B cell (primary cell): ENCODE data around the gene CRTC2. TPM values are rescaled to one million over a fixed set of nuclear protein-coding genes. Genes with fewer than 3 reads are reported as not detected.

Source experiments
- ATAC-seq: fragments of 200-7000 bp; cut with Tn5 transposase; one replicate; pipeline ENCODE4 v1.10.0; 2021; ENCODE audit warnings: low read depth, mild to moderate bottlenecking, moderate number of reproducible peaks, moderate library complexity
- CTCF ChIA-PET: fragments of 350-600 bp; sonication (Branson Sonifier 250); formaldehyde crosslinking; loops from one replicate; lab custom pipeline; 2021; ENCODE audit warnings: antibody characterized with exemption, inconsistent platforms; lab: Charles Lee
- POLR2A ChIA-PET: fragments of 350-600 bp; sonication (Branson Sonifier 250); formaldehyde crosslinking; loops from one replicate; lab custom pipeline; 2021; ENCODE audit warnings: antibody characterized with exemption; lab: Charles Lee
- DNase-seq: peaks from one replicate; pipeline ENCODE4 v3.0.0; 2013
- H2AFZ ChIP-seq: 2 replicates; pipeline ENCODE4 v1.6.1; 2012; ENCODE audit warnings: mild to moderate bottlenecking, low read depth, low read length; ENCODE audit not compliant: insufficient read depth, poor library complexity, severe bottlenecking
- H3K27ac ChIP-seq, 2 donors: 1 replicate in 1 of 2; 2 replicates in 1 of 2; pipeline ENCODE4 v1.5.1; 2012 to 2013; ENCODE audit warnings: low read length in 2 of 2, mild to moderate bottlenecking in 2 of 2, moderate library complexity in 1 of 2
- H3K27me3 ChIP-seq, 4 experiments: fragments of 200-600 bp in 1 of 4; sonication (generic) in 1 of 4; replicated peaks in 1 of 4; 1 replicate in 2 of 4; 2 replicates in 2 of 4; pipeline versions ENCODE4 v1.6.1 to v1.7.0; 2013 to 2016; ENCODE audit warnings: low read length in 3 of 4, mild to moderate bottlenecking in 2 of 4, mixed read lengths in 1 of 4, moderate library complexity in 1 of 4; ENCODE audit not compliant: insufficient read depth in 4 of 4, control insufficient read depth in 3 of 4; ENCODE audit errors: control extremely low read depth in 1 of 4
- H3K36me3 ChIP-seq, 2 experiments: replicated peaks in 1 of 2; 1 replicate in 1 of 2; 2 replicates in 1 of 2; pipeline versions ENCODE4 v1.6.1 to v1.7.1; 2013; ENCODE audit warnings: low read length in 1 of 2; ENCODE audit not compliant: insufficient read depth in 2 of 2, control insufficient read depth in 1 of 2; ENCODE audit errors: control extremely low read depth in 1 of 2, extremely low read depth in 1 of 2
- H3K4me1 ChIP-seq, 2 donors: fragments of 200-600 bp in 1 of 2; sonication (generic) in 1 of 2; 1 replicate in 1 of 2; 2 replicates in 1 of 2; pipeline versions ENCODE4 v1.5.1 to v1.6.1; 2013 to 2017; ENCODE audit warnings: low read length in 2 of 2; ENCODE audit not compliant: control insufficient read depth in 2 of 2, insufficient read depth in 2 of 2
- H3K4me2 ChIP-seq: replicated peaks from 2 replicates; pipeline ENCODE3; 2012; ENCODE audit warnings: mild to moderate bottlenecking, low read depth, low read length; ENCODE audit not compliant: poor library complexity, severe bottlenecking
- H3K4me3 ChIP-seq, 5 experiments: fragments of 200-600 bp in 1 of 5; sonication (generic) in 1 of 5; 1 replicate in 3 of 5; 2 replicates in 2 of 5; pipeline versions ENCODE4 v1.5.1 to v1.7.0; 2011 to 2016; ENCODE audit warnings: low read length in 4 of 5, mild to moderate bottlenecking in 4 of 5, low read depth in 2 of 5, control low read depth in 1 of 5, moderate library complexity in 1 of 5; ENCODE audit not compliant: insufficient read depth in 1 of 5; ENCODE audit errors: control extremely low read depth in 1 of 5, extremely low read depth in 1 of 5
- H3K79me2 ChIP-seq: fragments of 200-600 bp; sonication (generic); one replicate; pipeline ENCODE4 v1.6.0; 2016; ENCODE audit warnings: low read length; ENCODE audit not compliant: control insufficient read depth, insufficient read depth
- H3K9ac ChIP-seq: fragments of 200-600 bp; sonication (generic); 2 replicates; pipeline ENCODE4 v1.6.1; 2017; ENCODE audit warnings: mild to moderate bottlenecking, low read length, moderate library complexity
- H3K9me3 ChIP-seq, 3 donors: one replicate each; pipeline versions ENCODE4 v1.6.1 to v1.7.1; 2013; ENCODE audit warnings: low read length in 2 of 3; ENCODE audit not compliant: control insufficient read depth in 2 of 3, insufficient read depth in 1 of 3; ENCODE audit errors: control extremely low read depth in 1 of 3
- H4K20me1 ChIP-seq: 2 replicates; pipeline ENCODE4 v1.6.0; 2012; ENCODE audit warnings: mild to moderate bottlenecking, low read length; ENCODE audit not compliant: insufficient read depth, control insufficient read depth, poor library complexity, severe bottlenecking
- H3K27ac Mint-ChIP-seq: one replicate; pipeline ENCODE4 v1.8.0; 2021; ENCODE audit warnings: mixed read lengths
- H3K27me3 Mint-ChIP-seq: one replicate; pipeline ENCODE4 v1.8.0; 2021; ENCODE audit warnings: mixed read lengths
- H3K4me1 Mint-ChIP-seq: one replicate; pipeline ENCODE4 v1.8.0; 2021; ENCODE audit warnings: mixed read lengths
- H3K4me3 Mint-ChIP-seq: one replicate; pipeline ENCODE4 v1.8.0; 2021; ENCODE audit warnings: mixed read lengths
- H3K9me3 Mint-ChIP-seq: one replicate; pipeline ENCODE4 v1.8.0; 2022; ENCODE audit warnings: mixed read lengths; ENCODE audit not compliant: insufficient read depth
- EZH2 ChIP-seq: IDR thresholded peaks from 2 replicates; pipeline ENCODE4 v1.6.1; 2012; ENCODE audit warnings: borderline replicate concordance, low read depth, mild to moderate bottlenecking, moderate library complexity, low read length; ENCODE audit not compliant: insufficient read depth, poor library complexity, severe bottlenecking
- WGBS: methylation state at CpG from one replicate; pipeline ENCODE4 v1.1.5; 2013; ENCODE audit warnings: missing lambda C conversion rate; ENCODE audit not compliant: insufficient coverage; 5-methylcytosine and 5-hydroxymethylcytosine counted together
- intact Hi-C: fragments of 100-400 bp; cut with micrococcal nuclease; formaldehyde crosslinking; loops from one replicate; pipeline ENCODE4 v1.10.0; 2022
- polyA plus RNA-seq: library from polyadenylated mRNA; depleted of rRNA; stranded (reverse); fragments of >200 nt; gene quantifications from 2 replicates; pipeline ENCODE4 v1.2.3, GENCODE V29; 2012
- total RNA-seq, 2 donors: library from RNA; stranded (reverse); fragments of 120-200 nt in 1 of 2; gene quantifications; 1 replicate in 1 of 2; 2 replicates in 1 of 2; pipeline versions ENCODE4 v1.2.3 to v1.2.4, GENCODE V29; 2013 to 2022
- TF ChIP-seq, protein P1 (sequence below): fragments of 200-600 bp; IDR thresholded peaks from one replicate; pipeline ENCODE4 v1.8.0; 2022; ENCODE audit warnings: antibody characterized with exemption, mild to moderate bottlenecking

CRTC2 gene
- total and polyA plus RNA-seq, 2 donors (not counting 1 experiment from before 2014, with no cell fraction given): 94.6 to 157 TPM

GRCh38 chr1:153908071-153908470, 50.3 kb downstream of the CRTC2 start:
- intact Hi-C loops: no loop called here

DNA sequence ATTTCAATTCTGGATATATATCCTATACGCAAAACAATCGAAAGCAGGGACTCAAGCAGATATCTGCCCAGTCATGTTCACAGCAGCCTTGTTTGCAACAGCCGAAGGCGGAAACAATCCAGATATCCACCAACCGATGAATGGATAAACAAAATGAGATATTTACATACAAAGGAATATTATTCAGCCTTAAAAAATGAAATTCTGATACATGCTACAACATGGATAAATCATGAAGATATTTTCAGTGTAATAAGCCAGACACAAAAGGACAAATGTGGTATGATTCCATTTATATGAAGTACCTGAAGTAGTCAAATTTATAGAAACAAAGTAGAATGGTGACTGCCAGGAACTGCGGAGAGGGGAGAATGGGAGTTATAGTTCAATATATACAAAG, 51.3 kb downstream of the CRTC2 start:
- no peak overlapping the region for H3K4me2 ChIP-seq
- Mint-ChIP-seq H3K27me3 (no peaks in the 10 kb centered on the region), H3K9me3 (no peaks in the 10 kb centered on the region), H3K4me3 (no peak overlapping the region), H3K27ac (no peak overlapping the region), H3K4me1 (peaks cover 16% of the 10 kb centered on the region)
- no peak for ATAC-seq
- H2AFZ ChIP-seq: no peak overlapping the region
- no peak overlapping the region for H3K27ac ChIP-seq
- POLR2A ChIA-PET: no interaction called here
- peaks cover 0 to 4% (median 0%) of the 10 kb centered on the region in 3 donors for H3K9me3 ChIP-seq
- CTCF ChIA-PET: no interaction called here
- intact Hi-C loops: no loop called here
- H3K4me1 ChIP-seq: peaks cover 0 to 11% of the 10 kb centered on the region in 2 donors
- no CpG with 5 or more reads among the region's 6 CpGs for whole genome bisulfite sequencing
- H3K36me3 ChIP-seq: peaks cover 2 to 8% of the 10 kb centered on the region in 2 experiments
- peaks cover 100% of the 10 kb centered on the region for H3K79me2 ChIP-seq
- H3K27me3 ChIP-seq: no peaks in the 10 kb centered on the region
- peaks cover 90% of the 10 kb centered on the region for H4K20me1 ChIP-seq
- DNase-seq: no peak
- no peak overlapping the region for H3K4me3 ChIP-seq
- no peak overlapping the region for H3K9ac ChIP-seq
- TF ChIP-seq, protein P1, sequence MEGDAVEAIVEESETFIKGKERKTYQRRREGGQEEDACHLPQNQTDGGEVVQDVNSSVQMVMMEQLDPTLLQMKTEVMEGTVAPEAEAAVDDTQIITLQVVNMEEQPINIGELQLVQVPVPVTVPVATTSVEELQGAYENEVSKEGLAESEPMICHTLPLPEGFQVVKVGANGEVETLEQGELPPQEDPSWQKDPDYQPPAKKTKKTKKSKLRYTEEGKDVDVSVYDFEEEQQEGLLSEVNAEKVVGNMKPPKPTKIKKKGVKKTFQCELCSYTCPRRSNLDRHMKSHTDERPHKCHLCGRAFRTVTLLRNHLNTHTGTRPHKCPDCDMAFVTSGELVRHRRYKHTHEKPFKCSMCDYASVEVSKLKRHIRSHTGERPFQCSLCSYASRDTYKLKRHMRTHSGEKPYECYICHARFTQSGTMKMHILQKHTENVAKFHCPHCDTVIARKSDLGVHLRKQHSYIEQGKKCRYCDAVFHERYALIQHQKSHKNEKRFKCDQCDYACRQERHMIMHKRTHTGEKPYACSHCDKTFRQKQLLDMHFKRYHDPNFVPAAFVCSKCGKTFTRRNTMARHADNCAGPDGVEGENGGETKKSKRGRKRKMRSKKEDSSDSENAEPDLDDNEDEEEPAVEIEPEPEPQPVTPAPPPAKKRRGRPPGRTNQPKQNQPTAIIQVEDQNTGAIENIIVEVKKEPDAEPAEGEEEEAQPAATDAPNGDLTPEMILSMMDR: no peak
- TF ChIP-seq EZH2: no peak

More at GRCh38 chr1:153908071-153908470, 50.3 kb downstream of the CRTC2 start:
- Histone ChIP-seq H3K27me3 (no peaks in the 10 kb centered on the region), H3K27ac (no peak overlapping the region), H3K4me3 (no peak overlapping the region), H2AFZ (no peak overlapping the region), H3K4me1 (peaks cover 0 to 10% of the 10 kb centered on the region in 2 donors), H3K36me3 (peaks cover 2 to 11% of the 10 kb centered on the region in 2 experiments), H3K4me2 (no peak overlapping the region), H3K9ac (no peak overlapping the region), H4K20me1 (peaks cover 90% of the 10 kb centered on the region), H3K79me2 (peaks cover 100% of the 10 kb centered on the region), H3K9me3 (peaks cover 0 to under 1% (median 0%) of the 10 kb centered on the region in 3 donors)
- no peak for TF ChIP-seq EZH2
- TF ChIP-seq, protein P1: no peak
- Mint-ChIP-seq H3K27ac (no peak overlapping the region), H3K9me3 (no peaks in the 10 kb centered on the region), H3K27me3 (no peaks in the 10 kb centered on the region), H3K4me3 (no peak overlapping the region), H3K4me1 (peaks cover 17% of the 10 kb centered on the region)
- no peak for ATAC-seq
- CTCF ChIA-PET: no interaction called here
- POLR2A ChIA-PET: no interaction called here
- DNase-seq: no peak
- WGBS: 100% methylated on average over 1 of the region's 6 CpGs
